H1 (cell line): Measurements from ENCODE around the gene RRP12. TPM values are rescaled to one million over a fixed set of nuclear protein-coding genes. Genes with fewer than 3 reads are reported as not detected.

ENCODE experiments used
- CTCF ChIA-PET: fragments of 300-600 bp; sonication (Branson Sonifier 250); formaldehyde crosslinking; loops from one replicate; lab custom pipeline; 2021; ENCODE audit not compliant: partially characterized antibody; lab: Charles Lee
- POLR2A ChIA-PET: fragments of 300-600 bp; sonication (Branson Sonifier 250); formaldehyde crosslinking; loops from one replicate; lab custom pipeline; 2021; ENCODE audit warnings: inconsistent platforms; ENCODE audit not compliant: partially characterized antibody; lab: Charles Lee
- DNase-seq, 2 experiments: peaks; one replicate each; pipeline versions ENCODE4 v3.0.0 to v3.0.0-alpha.2; 2010 to 2022; ENCODE audit warnings: low spot score in 2 of 2, low read depth in 1 of 2, mixed read lengths in 1 of 2
- FAIRE-seq: peaks from 2 replicates; lab custom pipeline; 2011; peaks lifted over from hg19 to GRCh38; lab: Jason Lieb, UNC
- H2AFZ ChIP-seq: 2 replicates; pipeline ENCODE4 v1.8.1; 2012; ENCODE audit warnings: low read length, inconsistent platforms
- H2AK5ac ChIP-seq: 2 replicates; pipeline ENCODE4 v1.6.1; 2013; ENCODE audit warnings: low read depth, low read length
- H2BK120ac ChIP-seq: replicated peaks from 2 replicates; pipeline ENCODE3; 2013; ENCODE audit warnings: low read depth, low read length, inconsistent platforms
- H2BK12ac ChIP-seq: 2 replicates; pipeline ENCODE4 v1.6.1; 2013; ENCODE audit warnings: low read depth, low read length
- H2BK15ac ChIP-seq: 2 replicates; pipeline ENCODE4 v1.6.1; 2013; ENCODE audit warnings: low read length
- H2BK20ac ChIP-seq: 2 replicates; pipeline ENCODE4 v1.6.1; 2013; ENCODE audit warnings: low read length
- H2BK5ac ChIP-seq: 2 replicates; pipeline ENCODE4 v1.6.1; 2013; ENCODE audit warnings: low read depth, low read length
- H3K14ac ChIP-seq: 2 replicates; pipeline ENCODE4 v1.6.1; 2013; ENCODE audit warnings: inconsistent platforms; ENCODE audit not compliant: insufficient read length
- H3K18ac ChIP-seq: 2 replicates; pipeline ENCODE4 v1.6.1; 2013; ENCODE audit warnings: low read length; ENCODE audit errors: extremely low read depth
- H3K23ac ChIP-seq: 2 replicates; pipeline ENCODE4 v1.6.1; 2013; ENCODE audit warnings: inconsistent platforms; ENCODE audit not compliant: insufficient read length
- H3K23me2 ChIP-seq: 2 replicates; pipeline ENCODE4 v1.6.1; 2013; ENCODE audit warnings: low read depth, low read length
- H3K27ac ChIP-seq: 2 replicates; pipeline ENCODE4 v1.6.1; 2011; ENCODE audit warnings: low read depth, low read length, inconsistent platforms
- H3K27me3 ChIP-seq, 4 experiments: replicated peaks in 1 of 4; 1 replicate in 1 of 4; 2 replicates in 3 of 4; pipeline versions ENCODE4 v1.6.1 to v1.8.1; 2011 to 2013; ENCODE audit warnings: low read length in 3 of 4, mild to moderate bottlenecking in 3 of 4, inconsistent platforms in 2 of 4, mixed read lengths in 2 of 4, moderate library complexity in 1 of 4; ENCODE audit not compliant: control insufficient read depth in 3 of 4, insufficient read depth in 3 of 4; ENCODE audit errors: extremely low read depth in 1 of 4
- H3K36me3 ChIP-seq, 4 experiments: 2 replicates each; pipeline versions ENCODE4 v1.6.1 to v1.8.1; 2011 to 2013; ENCODE audit warnings: mild to moderate bottlenecking in 4 of 4, low read length in 3 of 4, moderate library complexity in 2 of 4, control low read depth in 1 of 4, inconsistent platforms in 1 of 4; ENCODE audit not compliant: insufficient read depth in 4 of 4, control insufficient read depth in 2 of 4
- H3K4ac ChIP-seq: replicated peaks from 2 replicates; pipeline ENCODE3; 2013; ENCODE audit warnings: low read length, low read depth, mixed read lengths, inconsistent platforms; ENCODE audit not compliant: insufficient read length
- H3K4me1 ChIP-seq, 4 experiments: replicated peaks in 1 of 4; 1 replicate in 1 of 4; 2 replicates in 3 of 4; pipeline versions ENCODE4 v1.6.1 to v1.8.1; 2011 to 2013; ENCODE audit warnings: low read length in 3 of 4, inconsistent platforms in 2 of 4, mixed read lengths in 1 of 4; ENCODE audit not compliant: insufficient read depth in 4 of 4, control insufficient read depth in 3 of 4
- H3K4me2 ChIP-seq, 2 experiments: 2 replicates each; pipeline versions ENCODE4 v1.6.1 to v1.8.1; 2011 to 2013; ENCODE audit warnings: low read depth in 2 of 2, low read length in 2 of 2, control low read depth in 1 of 2, inconsistent platforms in 1 of 2, mild to moderate bottlenecking in 1 of 2; ENCODE audit not compliant: insufficient read depth in 1 of 2
- H3K4me3 ChIP-seq, 4 experiments: fragments of 200-600, 300-600 bp in 1 of 4; sonication (generic), shearing (Covaris generic), sonication (Bioruptor Twin) in 1 of 4; 2 replicates each; pipeline versions ENCODE4 v1.5.1 to v1.8.1; 2011 to 2016; ENCODE audit warnings: low read length in 4 of 4, low read depth in 3 of 4, control low read depth in 2 of 4, inconsistent platforms in 2 of 4, mild to moderate bottlenecking in 2 of 4, mixed read lengths in 1 of 4, moderate library complexity in 1 of 4; ENCODE audit not compliant: insufficient read depth in 2 of 4; ENCODE audit errors: extremely low read depth in 1 of 4
- H3K56ac ChIP-seq: replicated peaks from 2 replicates; pipeline ENCODE3; 2013; ENCODE audit warnings: low read depth, mild to moderate bottlenecking, mixed read lengths, low read length, inconsistent platforms; ENCODE audit not compliant: insufficient read length
- H3K79me1 ChIP-seq: 2 replicates; pipeline ENCODE4 v1.6.1; 2013; ENCODE audit warnings: low read depth, low read length, control low read depth
- H3K79me2 ChIP-seq, 2 experiments: 2 replicates each; pipeline versions ENCODE4 v1.6.1 to v1.8.1; 2012 to 2013; ENCODE audit warnings: low read length in 2 of 2, mild to moderate bottlenecking in 2 of 2, inconsistent platforms in 1 of 2; ENCODE audit not compliant: insufficient read depth in 2 of 2, control insufficient read depth in 1 of 2
- H3K9ac ChIP-seq, 4 experiments: replicated peaks in 1 of 4; 1 replicate in 1 of 4; 2 replicates in 3 of 4; pipeline versions ENCODE4 v1.6.1 to v1.8.1; 2011 to 2013; ENCODE audit warnings: low read depth in 3 of 4, low read length in 3 of 4, control low read depth in 2 of 4, mild to moderate bottlenecking in 2 of 4, moderate library complexity in 2 of 4, inconsistent platforms in 1 of 4; ENCODE audit errors: extremely low read depth in 1 of 4
- H3K9me3 ChIP-seq, 2 experiments: 2 replicates each; pipeline versions ENCODE4 v1.6.1 to v1.8.1; 2012 to 2013; ENCODE audit warnings: mild to moderate bottlenecking in 2 of 2, moderate library complexity in 2 of 2, control low read depth in 1 of 2, inconsistent platforms in 1 of 2, low read depth in 1 of 2, low read length in 1 of 2, mixed read lengths in 1 of 2; ENCODE audit not compliant: insufficient read depth in 2 of 2
- H4K20me1 ChIP-seq, 2 experiments: replicated peaks in 1 of 2; 2 replicates each; pipeline versions ENCODE3 to v1.8.1; 2011 to 2013; ENCODE audit warnings: inconsistent platforms in 2 of 2, low read length in 2 of 2, mild to moderate bottlenecking in 1 of 2; ENCODE audit not compliant: insufficient read depth in 2 of 2, control insufficient read depth in 1 of 2
- H4K5ac ChIP-seq: 2 replicates; pipeline ENCODE4 v1.6.1; 2013; ENCODE audit warnings: low read length, low read depth, mixed read lengths, inconsistent platforms; ENCODE audit not compliant: insufficient read length
- H4K8ac ChIP-seq: 2 replicates; pipeline ENCODE4 v1.8.0; 2013; ENCODE audit warnings: mild to moderate bottlenecking, moderate library complexity, low read length, inconsistent platforms; ENCODE audit not compliant: insufficient read depth; ENCODE audit errors: extremely low read depth
- H4K91ac ChIP-seq: replicated peaks from 2 replicates; pipeline ENCODE3; 2013; ENCODE audit warnings: low read length, mixed read lengths, inconsistent platforms; ENCODE audit not compliant: insufficient read length
- ASH2L ChIP-seq: fragments of 200-600, 300-600 bp; sonication (generic); IDR thresholded peaks from one replicate; pipeline ENCODE4 v1.7.1; 2017; ENCODE audit warnings: low read length
- EP300 ChIP-seq, 2 experiments: IDR thresholded peaks; 1 replicate in 1 of 2; 2 replicates in 1 of 2; pipeline ENCODE4 v1.6.1; 2011 to 2012; ENCODE audit warnings: low read depth in 2 of 2, low read length in 2 of 2, mild to moderate bottlenecking in 2 of 2, borderline replicate concordance in 1 of 2, inconsistent platforms in 1 of 2, moderate library complexity in 1 of 2
- WGBS, 2 experiments: shearing (Covaris generic) in 1 of 2; methylation state at CpG; one replicate each; pipeline versions ENCODE4 v1.1.6 to v1.1.7; 2013 to 2015; ENCODE audit warnings: low lambda C conversion rate in 2 of 2, mixed read lengths in 2 of 2, inconsistent platforms in 1 of 2, low coverage in 1 of 2, missing lambda C conversion rate in 1 of 2; ENCODE audit not compliant: insufficient replicate concordance in 2 of 2, insufficient coverage in 1 of 2, insufficient read length in 1 of 2; ENCODE audit errors: extremely low coverage in 1 of 2, missing lambda C conversion rate in 1 of 2; 5-methylcytosine and 5-hydroxymethylcytosine counted together
- polyA plus RNA-seq, 7 experiments: library from polyadenylated mRNA; depleted of rRNA in 3 of 7; stranded (reverse) in 5 of 7; unstranded in 2 of 7; fragments of >200 nt in 5 of 7; fragments of 200-250 nt in 2 of 7; gene quantifications; 1 replicate in 5 of 7; 2 replicates in 1 of 7; 4 replicates in 1 of 7; pipeline versions ENCODE4 v1.2.1 to v1.2.3, GENCODE V29; 2011 to 2013; ENCODE audit warnings: missing spikeins in 2 of 7, mixed read lengths in 2 of 7
- total RNA-seq: library from RNA; stranded (reverse); fragmentation: NEBNext Ultra II Directional; extraction: Animal tissue kit (Norgen Biotek cat#: 25700); gene quantifications from 2 replicates; pipeline ENCODE4 v1.2.1, GENCODE V29; 2021

Gene RRP12
- total and polyA plus RNA-seq, 2 of the 8 experiments (the other 6 are each of a cell fraction or from before 2014, with no cell fraction given): 21.0 to 65.8 TPM

DNA sequence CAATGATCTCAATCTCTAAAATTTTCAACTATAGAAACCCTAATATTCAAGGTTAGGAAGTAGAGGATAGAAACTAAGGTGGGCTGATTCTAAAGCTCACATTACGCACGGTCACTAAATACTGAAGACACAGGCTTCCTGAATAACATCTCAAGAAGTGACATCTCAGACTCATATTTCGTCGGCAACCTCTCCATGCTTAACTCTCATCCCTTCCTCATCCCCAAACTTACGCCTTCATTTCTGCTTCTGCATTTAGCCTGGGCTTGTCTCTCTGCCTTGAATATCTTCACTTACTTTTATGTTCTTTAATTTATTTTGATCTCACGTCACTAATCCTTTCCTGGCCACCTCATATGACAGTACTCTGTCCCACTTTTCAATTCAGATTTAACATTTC, 34.1 kb upstream of the RRP12 start:
- Histone ChIP-seq H4K91ac (no peak overlapping the region), H3K4ac (no peak overlapping the region), H4K8ac (no peak overlapping the region), H3K27ac (no peak overlapping the region), H3K4me1 (no peaks in the 10 kb centered on the region), H3K9ac (no peak overlapping the region), H3K27me3 (no peaks in the 10 kb centered on the region), H3K79me2 (no peaks in the 10 kb centered on the region), H3K4me2 (no peak overlapping the region), H3K36me3 (peaks cover 21 to 70% (median 53%) of the 10 kb centered on the region in 4 experiments), H2BK20ac (no peak overlapping the region), H3K23me2 (no peaks in the 10 kb centered on the region), H4K5ac (no peak overlapping the region), H3K18ac (no peak overlapping the region), H2BK120ac (no peak overlapping the region), H2BK5ac (no peak overlapping the region), H2AFZ (no peak overlapping the region), H3K14ac (no peak overlapping the region), H4K20me1 (peaks cover 2 to 7% of the 10 kb centered on the region in 2 experiments), H3K79me1 (no peaks in the 10 kb centered on the region), H3K9me3 (no peaks in the 10 kb centered on the region), H3K4me3 (no peak overlapping the region), H3K56ac (no peak overlapping the region), H2AK5ac (no peak overlapping the region), H2BK12ac (no peak overlapping the region), H3K23ac (no peak overlapping the region), H2BK15ac (no peak overlapping the region)
- FAIRE-seq (no peak), DNase-seq (no peak)
- TF ChIP-seq ASH2L (no peak), EP300 (IDR thresholded peaks at IDR 0.05; ENCODE audit: borderline replicate concordance in 1 of 2, low read depth in 2 of 2, low read length in 2 of 2) (no peak)
- WGBS, 2 experiments: 90 to 100% methylated on average over 1 to 6 of the region's 6 CpGs
- CTCF ChIA-PET: interaction anchor here (0.7 to 2.3 kb wide), 4 partner anchors 23 to 96 kb away, joined by 3 to 13 read pairs (median 6); no protein-coding TSS in a partner anchor
- POLR2A ChIA-PET: interaction anchor here (0.9 to 10.5 kb wide), 17 partner anchors 9 to 252 kb away, joined by 3 to 185 read pairs (median 5); partner anchors contain the start of genes AVPI1, EXOSC1, RRP12 and ZDHHC16
